Measurements from ENCODE around the gene LMO4. TPM values are rescaled to one million over a fixed set of nuclear protein-coding genes. Genes with fewer than 3 reads are reported as not detected.

The LMO4 gene
- total and polyA plus RNA-seq, 12 donors: 10.3 to 26.9 (median 21.3) TPM

- 67 to 72% (median 69%) methylated on average over 10 of the region's 10 CpGs for WGBS, 4 donors
- no peak overlapping the region for H3K27ac ChIP-seq
- TF ChIP-seq, protein P1, sequence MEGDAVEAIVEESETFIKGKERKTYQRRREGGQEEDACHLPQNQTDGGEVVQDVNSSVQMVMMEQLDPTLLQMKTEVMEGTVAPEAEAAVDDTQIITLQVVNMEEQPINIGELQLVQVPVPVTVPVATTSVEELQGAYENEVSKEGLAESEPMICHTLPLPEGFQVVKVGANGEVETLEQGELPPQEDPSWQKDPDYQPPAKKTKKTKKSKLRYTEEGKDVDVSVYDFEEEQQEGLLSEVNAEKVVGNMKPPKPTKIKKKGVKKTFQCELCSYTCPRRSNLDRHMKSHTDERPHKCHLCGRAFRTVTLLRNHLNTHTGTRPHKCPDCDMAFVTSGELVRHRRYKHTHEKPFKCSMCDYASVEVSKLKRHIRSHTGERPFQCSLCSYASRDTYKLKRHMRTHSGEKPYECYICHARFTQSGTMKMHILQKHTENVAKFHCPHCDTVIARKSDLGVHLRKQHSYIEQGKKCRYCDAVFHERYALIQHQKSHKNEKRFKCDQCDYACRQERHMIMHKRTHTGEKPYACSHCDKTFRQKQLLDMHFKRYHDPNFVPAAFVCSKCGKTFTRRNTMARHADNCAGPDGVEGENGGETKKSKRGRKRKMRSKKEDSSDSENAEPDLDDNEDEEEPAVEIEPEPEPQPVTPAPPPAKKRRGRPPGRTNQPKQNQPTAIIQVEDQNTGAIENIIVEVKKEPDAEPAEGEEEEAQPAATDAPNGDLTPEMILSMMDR (IDR thresholded peaks at IDR 0.05): no peak
- no peak for TF ChIP-seq POLR2A (IDR thresholded peaks at IDR 0.05)
- H3K9me3 ChIP-seq (replicated peaks in 1 of 3): no peaks in the 10 kb centered on the region
- no peak for DNase-seq
- H3K27me3 ChIP-seq: no peaks in the 10 kb centered on the region
- H3K36me3 ChIP-seq (replicated peaks in 1 of 2): peaks cover 0 to 23% of the 10 kb centered on the region in 2 donors
- intact Hi-C loops (cut with DNase I): no loop called here
- H3K4me3 ChIP-seq: no peak overlapping the region
- peaks cover 12 to 26% of the 10 kb centered on the region in 2 donors for H3K4me1 ChIP-seq (replicated peaks in 1 of 2)
Observed at GRCh38 chr1:87336623-87337067, 8.0 kb downstream of the LMO4 start.

DNA sequence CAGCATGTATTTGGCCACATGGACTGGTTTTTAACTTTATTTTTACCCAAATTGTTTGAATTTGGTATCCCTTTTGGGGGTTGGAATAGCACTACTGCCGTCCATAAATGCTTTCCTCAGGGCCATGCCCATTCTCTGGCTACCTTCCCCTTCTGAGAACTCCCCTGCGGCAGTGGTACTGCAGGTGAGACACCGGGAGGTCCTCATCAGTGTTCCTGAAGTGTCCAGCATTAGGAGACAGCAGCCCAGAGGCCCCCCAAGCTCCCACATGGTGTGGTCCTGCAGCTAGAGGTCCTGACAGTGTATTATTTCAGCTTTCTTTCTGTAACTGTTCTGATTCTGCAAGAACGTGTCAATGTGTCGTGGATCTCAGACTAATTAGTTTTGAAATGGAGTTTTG, 8.9 kb downstream of the LMO4 start:
- WGBS, 4 donors: 80 to 94% (median 89%) methylated on average over 5 of the region's 5 CpGs
- Histone ChIP-seq H3K9me3 (replicated peaks in 1 of 3) (no peaks in the 10 kb centered on the region), H3K27ac (no peak overlapping the region), H3K36me3 (replicated peaks in 1 of 2) (peaks cover 0 to 26% of the 10 kb centered on the region in 2 donors), H3K27me3 (no peaks in the 10 kb centered on the region), H3K4me1 (replicated peaks in 1 of 2) (peaks cover 6 to 18% of the 10 kb centered on the region in 2 donors), H3K4me3 (no peak overlapping the region)
- no peak for TF ChIP-seq POLR2A (IDR thresholded peaks at IDR 0.05)
- TF ChIP-seq, protein P1 (IDR thresholded peaks at IDR 0.05): no peak
- intact Hi-C loops (cut with DNase I): no loop called here
- DNase-seq: no peak

GRCh38 chr1:87338566-87338965, 9.9 kb downstream of the LMO4 start:
- no peaks in the 10 kb centered on the region for H3K9me3 ChIP-seq (replicated peaks in 1 of 3)
- H3K4me1 ChIP-seq (replicated peaks in 1 of 2): peaks cover 6 to 13% of the 10 kb centered on the region in 2 donors
- peaks cover 0 to 26% of the 10 kb centered on the region in 2 donors for H3K36me3 ChIP-seq (replicated peaks in 1 of 2)
- 66 to 77% (median 71%) methylated on average over 3 of the region's 3 CpGs for WGBS, 4 donors
- intact Hi-C loops (cut with DNase I): no loop called here
- no peak for TF ChIP-seq POLR2A (IDR thresholded peaks at IDR 0.05)
- TF ChIP-seq, protein P1 (IDR thresholded peaks at IDR 0.05): no peak
- DNase-seq: no peak
- H3K4me3 ChIP-seq: no peak overlapping the region
- H3K27ac ChIP-seq: no peak overlapping the region
- no peaks in the 10 kb centered on the region for H3K27me3 ChIP-seq

- intact Hi-C loops (cut with DNase I): no loop called here
- Histone ChIP-seq H3K27me3 (no peaks in the 10 kb centered on the region), H3K9me3 (replicated peaks in 1 of 3) (no peaks in the 10 kb centered on the region), H3K27ac (no peak overlapping the region), H3K4me3 (no peak overlapping the region), H3K36me3 (replicated peaks in 1 of 2) (peaks cover 0 to 32% of the 10 kb centered on the region in 2 donors), H3K4me1 (replicated peaks in 1 of 2) (no peaks in the 10 kb centered on the region)
- 89 to 96% (median 92%) methylated on average over 3 of the region's 3 CpGs for WGBS, 4 donors
- TF ChIP-seq, protein P1 (IDR thresholded peaks at IDR 0.05): no peak
- no peak for TF ChIP-seq POLR2A (IDR thresholded peaks at IDR 0.05)
- no peak for DNase-seq
Observed at GRCh38 chr1:87344231-87344630, 15.6 kb downstream of the LMO4 start.

All from adrenal gland (tissue), 12 donors.